DOHH2 (cell line): Measurements from ENCODE around the gene ASMTL.

Source experiments
- H3F3A ChIP-seq: fragments of 200-600 bp; sonication (generic), shearing (Covaris generic); 2 replicates; pipeline ENCODE4 v1.6.0; 2016; ENCODE audit warnings: antibody characterized with exemption, mild to moderate bottlenecking; ENCODE audit not compliant: control insufficient read depth, insufficient read depth
- H3K27ac ChIP-seq: fragments of 200-600 bp; sonication (generic); 2 replicates; pipeline ENCODE4 v1.5.1; 2014; ENCODE audit warnings: low read depth, mild to moderate bottlenecking, low read length, moderate library complexity
- H3K27me3 ChIP-seq: fragments of 200-600 bp; sonication (generic); 2 replicates; pipeline ENCODE4 v1.6.1; 2014; ENCODE audit warnings: mild to moderate bottlenecking, low read length, mixed read lengths; ENCODE audit not compliant: control insufficient read depth
- H3K36me3 ChIP-seq: fragments of 200-600 bp; sonication (generic); 2 replicates; pipeline ENCODE4 v1.6.1; 2014; ENCODE audit warnings: mild to moderate bottlenecking, low read length, moderate library complexity, mixed read lengths; ENCODE audit not compliant: control insufficient read depth
- H3K4me1 ChIP-seq: fragments of 200-600 bp; sonication (generic); 2 replicates; pipeline ENCODE4 v1.6.1; 2014; ENCODE audit warnings: mild to moderate bottlenecking, low read length, mixed read lengths; ENCODE audit not compliant: control insufficient read depth
- H3K4me2 ChIP-seq: fragments of 200-600 bp; sonication (generic); 2 replicates; pipeline ENCODE4 v1.6.0; 2014; ENCODE audit warnings: mild to moderate bottlenecking, low read length, moderate library complexity
- H3K4me3 ChIP-seq: fragments of 200-600 bp; sonication (generic); 2 replicates; pipeline ENCODE4 v1.5.1; 2014; ENCODE audit warnings: mild to moderate bottlenecking, low read length, mixed read lengths
- H3K79me2 ChIP-seq: fragments of 200-600 bp; sonication (generic); 2 replicates; pipeline ENCODE4 v1.6.1; 2014; ENCODE audit warnings: mild to moderate bottlenecking, low read length, mixed read lengths; ENCODE audit not compliant: control insufficient read depth
- H3K9me2 ChIP-seq: fragments of 200-600 bp; sonication (generic); replicated peaks from 2 replicates; pipeline ENCODE4 v1.6.1; 2014; ENCODE audit warnings: mild to moderate bottlenecking, low read length, mixed read lengths; ENCODE audit not compliant: control insufficient read depth
- H3K9me3 ChIP-seq: fragments of 200-600 bp; sonication (generic); 2 replicates; pipeline ENCODE4 v1.6.1; 2014; ENCODE audit warnings: antibody characterized with exemption, low read length, mixed read lengths; ENCODE audit not compliant: control insufficient read depth, insufficient read depth
- H4K20me1 ChIP-seq: fragments of 200-600 bp; sonication (generic); 2 replicates; pipeline ENCODE4 v1.6.0; 2014; ENCODE audit warnings: low read depth, mild to moderate bottlenecking, antibody characterized with exemption, low read length, moderate library complexity; ENCODE audit not compliant: control insufficient read depth, insufficient read depth
- EZH2phosphoT487 ChIP-seq: fragments of 200-600 bp; sonication (generic); IDR thresholded peaks from 2 replicates; pipeline ENCODE4 v1.6.1; 2017; ENCODE audit warnings: borderline replicate concordance, mild to moderate bottlenecking, antibody characterized with exemption, low read length, moderate library complexity, mixed read lengths
- TF ChIP-seq, protein P1 (sequence below): fragments of 200-600 bp; sonication (generic); IDR thresholded peaks from one replicate; pipeline ENCODE4 v1.5.1; 2014; ENCODE audit warnings: antibody characterized with exemption, mild to moderate bottlenecking, low read depth, low read length; ENCODE audit not compliant: poor library complexity, severe bottlenecking

ASMTL gene

GRCh38 chrX:1361275-1361674, 91.4 kb downstream of the ASMTL start:
- H4K20me1 ChIP-seq, result no peaks in the 10 kb centered on the region
- H3K36me3 ChIP-seq, result no peaks in the 10 kb centered on the region

GRCh38 chrX:1360171-1360570, 92.5 kb downstream of the ASMTL start:
- peaks cover 9% of the 10 kb centered on the region for H3K4me1 ChIP-seq
- peaks cover 3% of the 10 kb centered on the region; the same call in 1 of the 2 replicates for H3F3A ChIP-seq
- no peak overlapping the region for H3K27ac ChIP-seq
- no peaks in the 10 kb centered on the region for H3K27me3 ChIP-seq
- TF ChIP-seq, protein P1, sequence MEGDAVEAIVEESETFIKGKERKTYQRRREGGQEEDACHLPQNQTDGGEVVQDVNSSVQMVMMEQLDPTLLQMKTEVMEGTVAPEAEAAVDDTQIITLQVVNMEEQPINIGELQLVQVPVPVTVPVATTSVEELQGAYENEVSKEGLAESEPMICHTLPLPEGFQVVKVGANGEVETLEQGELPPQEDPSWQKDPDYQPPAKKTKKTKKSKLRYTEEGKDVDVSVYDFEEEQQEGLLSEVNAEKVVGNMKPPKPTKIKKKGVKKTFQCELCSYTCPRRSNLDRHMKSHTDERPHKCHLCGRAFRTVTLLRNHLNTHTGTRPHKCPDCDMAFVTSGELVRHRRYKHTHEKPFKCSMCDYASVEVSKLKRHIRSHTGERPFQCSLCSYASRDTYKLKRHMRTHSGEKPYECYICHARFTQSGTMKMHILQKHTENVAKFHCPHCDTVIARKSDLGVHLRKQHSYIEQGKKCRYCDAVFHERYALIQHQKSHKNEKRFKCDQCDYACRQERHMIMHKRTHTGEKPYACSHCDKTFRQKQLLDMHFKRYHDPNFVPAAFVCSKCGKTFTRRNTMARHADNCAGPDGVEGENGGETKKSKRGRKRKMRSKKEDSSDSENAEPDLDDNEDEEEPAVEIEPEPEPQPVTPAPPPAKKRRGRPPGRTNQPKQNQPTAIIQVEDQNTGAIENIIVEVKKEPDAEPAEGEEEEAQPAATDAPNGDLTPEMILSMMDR, result no peak
- TF ChIP-seq EZH2phosphoT487, result no peak
- no peaks in the 10 kb centered on the region for H3K9me3 ChIP-seq
- no peak overlapping the region for H3K4me2 ChIP-seq
- H4K20me1 ChIP-seq, result no peaks in the 10 kb centered on the region
- no peaks in the 10 kb centered on the region for H3K36me3 ChIP-seq
- no peaks in the 10 kb centered on the region for H3K79me2 ChIP-seq
- H3K9me2 ChIP-seq, result no peaks in the 10 kb centered on the region
- H3K4me3 ChIP-seq, result no peak overlapping the region

More at GRCh38 chrX:1361275-1361674, 91.4 kb downstream of the ASMTL start:
- no peaks in the 10 kb centered on the region for H3K4me1 ChIP-seq
- no peaks in the 10 kb centered on the region; the same call in 1 of the 2 replicates for H3F3A ChIP-seq
- no peak overlapping the region for H3K4me2 ChIP-seq
- H3K4me3 ChIP-seq, result no peak overlapping the region
- no peak overlapping the region for H3K27ac ChIP-seq
- no peaks in the 10 kb centered on the region for H3K9me2 ChIP-seq
- no peaks in the 10 kb centered on the region for H3K27me3 ChIP-seq
- H3K9me3 ChIP-seq, result no peaks in the 10 kb centered on the region
- H3K79me2 ChIP-seq, result no peaks in the 10 kb centered on the region
- no peak for TF ChIP-seq EZH2phosphoT487
- TF ChIP-seq, protein P1, result no peak

- Histone ChIP-seq H3K79me2 (no peaks in the 10 kb centered on the region), H3K27me3 (no peaks in the 10 kb centered on the region), H4K20me1 (no peaks in the 10 kb centered on the region), H3F3A (peaks cover 3% of the 10 kb centered on the region; the same call in 1 of the 2 replicates), H3K27ac (no peak overlapping the region), H3K9me2 (no peaks in the 10 kb centered on the region), H3K9me3 (no peaks in the 10 kb centered on the region), H3K4me1 (peaks cover 13% of the 10 kb centered on the region), H3K4me2 (no peak overlapping the region), H3K4me3 (no peak overlapping the region), H3K36me3 (no peaks in the 10 kb centered on the region)
- TF ChIP-seq, protein P1, result no peak
- no peak for TF ChIP-seq EZH2phosphoT487
Observed at GRCh38 chrX:1359477-1359873, 93.2 kb downstream of the ASMTL start.
